ENCODE measurements around the gene ARHGAP24. TPM values are rescaled to one million over a fixed set of nuclear protein-coding genes. Genes with fewer than 3 reads are reported as not detected.

ARHGAP24 gene
- total RNA-seq, 1 donor from 2014 or later, result not detected

DNA sequence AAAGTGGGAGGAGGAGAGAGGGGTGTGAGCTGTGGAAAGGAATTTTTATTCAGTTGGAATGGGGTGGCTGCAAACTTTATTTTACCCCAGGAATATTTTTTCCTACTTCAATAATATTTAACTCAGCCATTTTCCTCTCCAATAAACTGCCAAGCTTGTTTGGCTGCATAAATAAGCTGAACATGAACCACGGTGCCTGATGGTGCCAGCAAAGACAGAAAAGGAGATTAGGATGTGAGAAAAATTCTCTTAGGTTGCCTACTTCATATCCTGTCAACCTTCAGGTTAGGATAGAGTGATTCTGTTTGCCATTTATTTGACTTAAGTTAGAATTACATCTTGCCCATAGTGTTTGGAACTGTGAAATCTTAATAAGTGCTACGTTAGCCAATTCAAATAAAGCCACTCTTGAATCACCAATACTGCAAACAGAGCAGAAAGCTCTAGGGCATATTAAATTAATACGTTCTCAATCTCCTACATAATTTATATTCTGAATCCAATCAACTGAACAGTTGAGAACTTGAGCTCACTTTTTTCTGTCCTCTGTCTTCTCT, 195.1 kb downstream of the ARHGAP24 start:
- peaks cover 7% of the 10 kb centered on the region for H3K9me3 Mint-ChIP-seq
- H3K27me3 Mint-ChIP-seq (ENCODE audit: insufficient read depth), result no peaks in the 10 kb centered on the region
- no peaks in the 10 kb centered on the region for H3K4me1 Mint-ChIP-seq (ENCODE audit: low read depth)
- no peak overlapping the region for H3K27ac Mint-ChIP-seq
- no peak for DNase-seq (ENCODE audit: low spot score)
- intact Hi-C loops (cut with micrococcal nuclease), result no loop called here
- H3K4me3 Mint-ChIP-seq, result no peak overlapping the region
- no peaks in the 10 kb centered on the region for H3K36me3 Mint-ChIP-seq (ENCODE audit: low read depth)

- Mint-ChIP-seq H3K4me3 (no peak overlapping the region), H3K27ac (no peak overlapping the region), H3K36me3 (ENCODE audit: low read depth) (no peaks in the 10 kb centered on the region), H3K4me1 (ENCODE audit: low read depth) (no peaks in the 10 kb centered on the region), H3K9me3 (peaks cover 7% of the 10 kb centered on the region), H3K27me3 (ENCODE audit: insufficient read depth) (no peaks in the 10 kb centered on the region)
- intact Hi-C loops (cut with micrococcal nuclease), result no loop called here
- no peak for DNase-seq (ENCODE audit: low spot score)
Measured at GRCh38 chr4:85671120-85671519, 196.2 kb downstream of the ARHGAP24 start.

GRCh38 chr4:85672116-85672515, 197.2 kb downstream of the ARHGAP24 start:
- Mint-ChIP-seq H3K9me3 (peaks cover 7% of the 10 kb centered on the region), H3K4me3 (no peak overlapping the region), H3K27ac (no peak overlapping the region), H3K4me1 (ENCODE audit: low read depth) (no peaks in the 10 kb centered on the region), H3K36me3 (ENCODE audit: low read depth) (no peaks in the 10 kb centered on the region), H3K27me3 (ENCODE audit: insufficient read depth) (no peaks in the 10 kb centered on the region)
- intact Hi-C loops (cut with micrococcal nuclease), result no loop called here
- DNase-seq (ENCODE audit: low spot score), result no peak

GRCh38 chr4:85672959-85673358, 198.0 kb downstream of the ARHGAP24 start:
- intact Hi-C loops (cut with micrococcal nuclease), result no loop called here
- Mint-ChIP-seq H3K9me3 (peaks cover 2% of the 10 kb centered on the region), H3K27ac (no peak overlapping the region)

DNA sequence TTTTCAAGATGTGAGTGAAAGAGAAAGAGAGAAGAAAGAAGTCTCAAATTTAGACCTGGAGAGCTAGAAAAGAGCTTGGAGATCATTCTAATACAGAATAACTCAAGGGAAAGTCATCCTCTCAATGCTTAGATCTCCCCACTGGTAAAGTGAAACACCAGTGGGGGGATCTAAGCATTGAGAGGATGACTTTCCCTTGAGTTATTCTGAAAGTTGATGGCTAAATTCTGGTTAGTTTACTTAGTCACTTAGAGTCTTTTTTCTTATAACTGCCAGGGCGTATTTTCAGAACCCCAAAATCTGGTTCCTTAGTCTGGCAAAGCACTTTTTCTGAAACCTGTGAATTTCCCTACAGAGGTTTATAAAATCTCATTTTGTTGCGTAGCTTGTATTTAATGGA, 198.6 kb downstream of the ARHGAP24 start:
- DNase-seq (ENCODE audit: low spot score), result no peak
- no peak overlapping the region for H3K27ac Mint-ChIP-seq
- no peaks in the 10 kb centered on the region for H3K4me1 Mint-ChIP-seq (ENCODE audit: low read depth)
- H3K4me3 Mint-ChIP-seq, result no peak overlapping the region
- no peaks in the 10 kb centered on the region for H3K36me3 Mint-ChIP-seq (ENCODE audit: low read depth)
- intact Hi-C loops (cut with micrococcal nuclease), result no loop called here
- no peaks in the 10 kb centered on the region for H3K9me3 Mint-ChIP-seq
- no peaks in the 10 kb centered on the region for H3K27me3 Mint-ChIP-seq (ENCODE audit: insufficient read depth)

More at GRCh38 chr4:85672959-85673358, 198.0 kb downstream of the ARHGAP24 start:
- H3K4me3 Mint-ChIP-seq, result no peak overlapping the region
- no peaks in the 10 kb centered on the region for H3K4me1 Mint-ChIP-seq (ENCODE audit: low read depth)
- H3K36me3 Mint-ChIP-seq (ENCODE audit: low read depth), result no peaks in the 10 kb centered on the region
- DNase-seq (ENCODE audit: low spot score), result no peak
- no peaks in the 10 kb centered on the region for H3K27me3 Mint-ChIP-seq (ENCODE audit: insufficient read depth)

DNA sequence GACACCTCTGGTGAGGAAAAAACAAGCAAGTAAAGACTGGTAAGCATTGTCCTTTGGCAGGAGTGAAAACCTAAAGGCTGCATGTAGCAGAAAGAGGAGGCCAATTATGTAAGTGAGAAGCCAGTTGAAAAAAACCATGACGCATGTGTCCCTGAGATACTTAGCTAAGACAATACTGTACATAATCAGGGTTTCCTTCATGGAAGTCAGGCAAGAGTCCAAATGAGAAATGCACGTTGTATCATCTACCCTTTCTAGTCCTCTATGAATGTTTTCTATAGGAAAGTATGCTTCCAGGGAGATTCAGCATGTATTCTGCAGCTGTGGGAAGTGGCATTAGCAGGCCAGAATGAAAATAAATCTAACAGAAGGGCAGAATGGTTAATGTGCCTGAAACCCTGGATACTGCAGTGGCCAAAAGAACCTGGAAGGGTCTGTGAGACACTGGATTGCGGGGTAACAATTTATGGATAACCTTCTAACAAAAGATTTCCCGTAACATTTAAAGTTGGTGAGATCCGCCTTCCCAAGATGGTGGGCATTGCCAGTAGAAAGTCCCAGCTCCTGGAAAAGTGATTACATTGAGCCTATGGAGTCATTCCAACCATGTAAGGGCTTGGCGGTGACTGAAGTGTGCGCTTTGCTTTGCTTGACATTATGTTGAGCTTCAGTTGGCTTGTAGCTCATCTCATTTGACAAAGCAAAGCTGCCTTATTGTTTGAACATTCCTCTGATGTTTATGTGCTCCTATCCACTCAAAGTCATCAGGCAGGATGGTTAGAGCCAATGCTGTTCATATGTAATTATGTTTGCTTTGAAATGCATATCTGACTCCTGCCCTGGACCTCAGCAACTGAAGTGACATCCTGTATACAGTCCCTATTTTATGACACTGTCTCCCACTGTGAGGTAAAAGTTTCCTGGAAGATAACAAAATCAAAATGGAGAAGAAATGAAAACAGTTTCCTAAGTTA, 200.4 kb downstream of the ARHGAP24 start:
- H3K36me3 Mint-ChIP-seq (ENCODE audit: low read depth), result no peaks in the 10 kb centered on the region
- H3K27me3 Mint-ChIP-seq (ENCODE audit: insufficient read depth), result no peaks in the 10 kb centered on the region
- no peaks in the 10 kb centered on the region for H3K4me1 Mint-ChIP-seq (ENCODE audit: low read depth)
- DNase-seq (ENCODE audit: low spot score), result no peak
- no peak overlapping the region for H3K27ac Mint-ChIP-seq
- no peaks in the 10 kb centered on the region for H3K9me3 Mint-ChIP-seq
- no peak overlapping the region for H3K4me3 Mint-ChIP-seq
- intact Hi-C loops (cut with micrococcal nuclease), result no loop called here

- intact Hi-C loops (cut with micrococcal nuclease), result no loop called here
- Mint-ChIP-seq H3K27ac (no peak overlapping the region), H3K36me3 (ENCODE audit: low read depth) (no peaks in the 10 kb centered on the region), H3K4me1 (ENCODE audit: low read depth) (no peaks in the 10 kb centered on the region), H3K4me3 (no peak overlapping the region), H3K9me3 (no peaks in the 10 kb centered on the region), H3K27me3 (ENCODE audit: insufficient read depth) (no peaks in the 10 kb centered on the region)
- DNase-seq (ENCODE audit: low spot score), result no peak
Measured at GRCh38 chr4:85676050-85676425, 201.1 kb downstream of the ARHGAP24 start.

GRCh38 chr4:85676850-85677590, 202.1 kb downstream of the ARHGAP24 start:
- intact Hi-C loops (cut with micrococcal nuclease), result no loop called here
- no peak for DNase-seq (ENCODE audit: low spot score)
- Mint-ChIP-seq H3K36me3 (ENCODE audit: low read depth) (no peaks in the 10 kb centered on the region), H3K27ac (no peak overlapping the region), H3K9me3 (no peaks in the 10 kb centered on the region), H3K27me3 (ENCODE audit: insufficient read depth) (no peaks in the 10 kb centered on the region), H3K4me1 (ENCODE audit: low read depth) (no peaks in the 10 kb centered on the region), H3K4me3 (no peak overlapping the region)

DNA sequence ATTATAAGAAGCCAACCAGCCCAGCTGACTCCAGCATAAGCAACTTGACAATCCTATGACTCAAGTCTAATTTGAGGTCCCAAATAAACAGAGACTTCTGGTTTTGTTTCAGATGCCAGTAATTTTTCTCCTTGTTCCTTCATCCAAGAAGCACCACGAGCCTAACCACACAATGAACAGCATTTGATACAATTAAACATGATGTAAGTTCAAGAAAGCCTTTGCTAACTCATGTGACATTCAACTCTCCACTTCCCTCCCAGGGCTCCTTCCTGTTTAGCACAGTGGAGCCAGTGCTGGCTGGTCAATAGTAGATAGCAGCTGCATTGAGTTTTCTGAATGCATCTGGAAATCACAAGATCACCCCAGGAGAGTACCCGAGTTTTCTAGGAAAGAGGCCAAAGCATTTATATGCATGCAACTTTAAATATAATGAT, 206.3 kb downstream of the ARHGAP24 start:
- Mint-ChIP-seq H3K4me3 (no peak overlapping the region), H3K9me3 (no peaks in the 10 kb centered on the region), H3K4me1 (ENCODE audit: low read depth) (no peaks in the 10 kb centered on the region), H3K27me3 (ENCODE audit: insufficient read depth) (no peaks in the 10 kb centered on the region), H3K27ac (no peak overlapping the region), H3K36me3 (ENCODE audit: low read depth) (no peaks in the 10 kb centered on the region)
- intact Hi-C loops (cut with micrococcal nuclease), result no loop called here
- DNase-seq (ENCODE audit: low spot score), result no peak

DNA sequence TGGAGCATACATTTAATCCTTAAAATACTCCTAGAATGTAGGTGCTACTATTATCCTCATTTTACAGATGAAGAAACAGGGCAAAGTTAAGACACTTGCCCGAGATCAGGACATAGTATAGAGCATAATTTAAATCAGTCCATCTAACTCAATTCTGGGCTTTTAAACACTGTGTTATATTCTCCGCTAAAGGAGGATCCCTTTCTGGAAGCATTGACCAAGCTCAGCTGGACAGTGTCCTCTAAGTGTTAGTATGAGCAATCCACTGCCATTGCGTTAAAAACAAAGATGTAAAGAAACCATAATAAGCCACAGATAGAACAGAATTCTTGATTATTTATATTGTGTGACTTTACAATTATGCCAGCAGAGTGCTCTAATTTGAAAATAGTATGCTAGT, 207.0 kb downstream of the ARHGAP24 start:
- intact Hi-C loops (cut with micrococcal nuclease), result no loop called here
- no peaks in the 10 kb centered on the region for H3K36me3 Mint-ChIP-seq (ENCODE audit: low read depth)

GRCh38 chr4:85682391-85682790, 207.4 kb downstream of the ARHGAP24 start:
- no peak for DNase-seq (ENCODE audit: low spot score)
- Mint-ChIP-seq H3K4me3 (no peak overlapping the region), H3K4me1 (ENCODE audit: low read depth) (no peaks in the 10 kb centered on the region), H3K27me3 (ENCODE audit: insufficient read depth) (no peaks in the 10 kb centered on the region), H3K36me3 (ENCODE audit: low read depth) (no peaks in the 10 kb centered on the region), H3K27ac (no peak overlapping the region), H3K9me3 (no peaks in the 10 kb centered on the region)
- intact Hi-C loops (cut with micrococcal nuclease), result no loop called here

More for the DNA sequence above, 207.0 kb downstream of the ARHGAP24 start:
- no peaks in the 10 kb centered on the region for H3K4me1 Mint-ChIP-seq (ENCODE audit: low read depth)
- no peak for DNase-seq (ENCODE audit: low spot score)
- H3K4me3 Mint-ChIP-seq, result no peak overlapping the region
- H3K9me3 Mint-ChIP-seq, result no peaks in the 10 kb centered on the region
- H3K27ac Mint-ChIP-seq, result no peak overlapping the region
- no peaks in the 10 kb centered on the region for H3K27me3 Mint-ChIP-seq (ENCODE audit: insufficient read depth)

GRCh38 chr4:85684676-85685075, 209.7 kb downstream of the ARHGAP24 start:
- Mint-ChIP-seq H3K27ac (no peak overlapping the region), H3K9me3 (peaks cover 1% of the 10 kb centered on the region), H3K4me3 (no peak overlapping the region), H3K4me1 (ENCODE audit: low read depth) (no peaks in the 10 kb centered on the region), H3K36me3 (ENCODE audit: low read depth) (no peaks in the 10 kb centered on the region), H3K27me3 (ENCODE audit: insufficient read depth) (no peaks in the 10 kb centered on the region)
- intact Hi-C loops (cut with micrococcal nuclease), result no loop called here
- no peak for DNase-seq (ENCODE audit: low spot score)

DNA sequence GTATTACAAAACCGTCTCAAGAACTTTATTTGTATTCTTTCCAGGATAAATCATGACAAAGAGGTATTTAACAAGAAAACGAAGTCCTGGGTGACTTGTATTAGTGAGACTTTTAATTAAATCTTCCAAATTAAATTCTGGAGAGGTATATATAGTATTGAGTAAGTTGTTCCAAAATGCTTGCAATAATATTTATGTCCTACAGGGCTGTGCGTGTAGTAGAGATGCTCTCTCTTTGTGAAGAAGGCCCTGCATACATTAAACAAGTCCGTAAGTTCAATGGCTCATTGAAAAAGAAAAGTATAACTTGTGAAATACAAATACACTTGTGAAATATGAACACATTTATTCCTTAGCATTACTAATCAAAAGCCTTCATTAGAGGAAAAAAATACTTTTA, 211.4 kb downstream of the ARHGAP24 start:
- no peak overlapping the region for H3K4me3 Mint-ChIP-seq
- H3K27me3 Mint-ChIP-seq (ENCODE audit: insufficient read depth), result no peaks in the 10 kb centered on the region
- DNase-seq (ENCODE audit: low spot score), result no peak
- intact Hi-C loops (cut with micrococcal nuclease), result no loop called here
- H3K4me1 Mint-ChIP-seq (ENCODE audit: low read depth), result no peaks in the 10 kb centered on the region
- no peak overlapping the region for H3K27ac Mint-ChIP-seq
- no peaks in the 10 kb centered on the region for H3K36me3 Mint-ChIP-seq (ENCODE audit: low read depth)
- peaks cover 5% of the 10 kb centered on the region for H3K9me3 Mint-ChIP-seq
